PC-9 (cell line): Measurements from ENCODE around the gene TRIM34. TPM values are rescaled to one million over a fixed set of nuclear protein-coding genes. Genes with fewer than 3 reads are reported as not detected.

Source experiments
- BruUV-seq: library from RNA; stranded (reverse); fragments of 400-500 nt; replicated peaks from 2 replicates; lab custom pipeline; 2021; lab: Mats Ljungman, UMichigan
- CTCF ChIA-PET: fragments of 300-600 bp; sonication (Branson Sonifier 250); formaldehyde crosslinking; loops from one replicate; lab custom pipeline; 2022; ENCODE audit warnings: antibody characterized with exemption; lab: Charles Lee
- POLR2A ChIA-PET: fragments of 300-600 bp; sonication (Branson Sonifier 250); formaldehyde crosslinking; loops from one replicate; lab custom pipeline; 2022; ENCODE audit warnings: antibody characterized with exemption; ENCODE audit not compliant: unreplicated experiment; lab: Charles Lee
- DNase-seq, 2 experiments: peaks; one replicate each; pipeline versions ENCODE4 v3.0.0 to v3.0.0-alpha.2; 2015 to 2022; ENCODE audit warnings: mixed read lengths in 1 of 2
- H2AFZ ChIP-seq: fragments of 200-600 bp; sonication (generic); 2 replicates; pipeline ENCODE4 v1.8.1; 2017; ENCODE audit warnings: antibody characterized with exemption
- H3F3A ChIP-seq: fragments of 200-600 bp; sonication (generic); 2 replicates; pipeline ENCODE4 v1.8.1; 2017; ENCODE audit warnings: antibody characterized with exemption, mild to moderate bottlenecking, low read depth; ENCODE audit not compliant: insufficient read depth
- H3K27ac ChIP-seq: fragments of 200-600 bp; sonication (generic); 2 replicates; pipeline ENCODE4 v1.6.1; 2016; ENCODE audit warnings: mixed run types
- H3K27me3 ChIP-seq: fragments of 200-600 bp; sonication (generic); 2 replicates; pipeline ENCODE4 v1.6.1; 2016; ENCODE audit warnings: low read depth, mixed run types; ENCODE audit not compliant: insufficient read depth
- H3K36me3 ChIP-seq: fragments of 200-600 bp; sonication (generic); 2 replicates; pipeline ENCODE4 v1.6.1; 2016; ENCODE audit warnings: low read depth, mixed run types
- H3K4me1 ChIP-seq: fragments of 200-600 bp; sonication (generic); replicated peaks from 2 replicates; pipeline ENCODE4 v1.6.1; 2016; ENCODE audit warnings: mixed run types; ENCODE audit not compliant: insufficient read depth
- H3K4me2 ChIP-seq: fragments of 200-600 bp; sonication (generic); 2 replicates; pipeline ENCODE4 v1.6.1; 2017; ENCODE audit warnings: mixed run types
- H3K4me3 ChIP-seq: fragments of 200-600 bp; sonication (generic); 2 replicates; pipeline ENCODE4 v1.6.1; 2016; ENCODE audit warnings: mixed run types
- H3K79me2 ChIP-seq: fragments of 200-600 bp; sonication (generic); 2 replicates; pipeline ENCODE4 v1.6.1; 2017; ENCODE audit warnings: low read depth, mixed run types
- H3K9me2 ChIP-seq: fragments of 200-600 bp; sonication (generic); 2 replicates; pipeline ENCODE4 v1.8.1; 2017; ENCODE audit warnings: mild to moderate bottlenecking; ENCODE audit not compliant: insufficient read depth
- H3K9me3 ChIP-seq: fragments of 200-600 bp; sonication (generic); 2 replicates; pipeline ENCODE4 v1.8.1; 2016; ENCODE audit warnings: low read depth; ENCODE audit not compliant: insufficient read depth
- H4K20me1 ChIP-seq: fragments of 200-600 bp; sonication (generic); 2 replicates; pipeline ENCODE4 v1.8.1; 2017; ENCODE audit not compliant: insufficient read depth
- CTCF ChIP-seq: fragments of 200-600 bp; sonication (generic); conservative IDR thresholded peaks from 2 replicates; pipeline ENCODE4 v1.6.1; 2017; ENCODE audit warnings: mixed run types, antibody characterized with exemption, mild to moderate bottlenecking, moderate library complexity
- EZH2 ChIP-seq: fragments of 200-600 bp; sonication (generic); IDR thresholded peaks from 2 replicates; pipeline ENCODE4 v1.8.0; 2017; ENCODE audit warnings: antibody characterized with exemption, low read depth
- intact Hi-C: fragments of 100-400 bp; cut with micrococcal nuclease; formaldehyde crosslinking; loops from one replicate; pipeline ENCODE4 v1.10.0; 2022; ENCODE audit not compliant: unreplicated experiment
- total RNA-seq: library from RNA; stranded (reverse); gene quantifications from 2 replicates; pipeline ENCODE4 v1.2.3, GENCODE V29; 2021

TRIM34 gene
- total RNA-seq, 1 experiment from 2014 or later, result 7.5 TPM

- H4K20me1 ChIP-seq, result no peaks in the 10 kb centered on the region
- H3K36me3 ChIP-seq, result no peaks in the 10 kb centered on the region
- no peaks in the 10 kb centered on the region for H3K79me2 ChIP-seq
- CTCF ChIA-PET, result interaction anchor here (0.7 kb wide), 1 partner anchor 12 kb away, joined by 5 read pairs; no protein-coding TSS in a partner anchor
- no peak overlapping the region for H3K27ac ChIP-seq
- no peak for TF ChIP-seq CTCF
- no peak for TF ChIP-seq EZH2
- H3K9me3 ChIP-seq, result no peaks in the 10 kb centered on the region
- H3K4me3 ChIP-seq, result no peak overlapping the region
- 0 out of 2 replicates have a peak, but pooled peaks cover under 1% of the 10 kb centered on the region for H3F3A ChIP-seq
- no peak for DNase-seq
- POLR2A ChIA-PET, result no interaction called here
- BruUV-seq, result no TSS peak
- H3K27me3 ChIP-seq, result no peaks in the 10 kb centered on the region
- no peak overlapping the region for H2AFZ ChIP-seq
- no peaks in the 10 kb centered on the region for H3K9me2 ChIP-seq
- H3K4me1 ChIP-seq, result no peaks in the 10 kb centered on the region
- H3K4me2 ChIP-seq, result no peak overlapping the region
- intact Hi-C loops, result no loop called here
Measured at GRCh38 chr11:5591613-5592012, 33.2 kb upstream of the TRIM34 start.

- intact Hi-C loops, result no loop called here
- no peak for DNase-seq
- Histone ChIP-seq H3K36me3 (no peaks in the 10 kb centered on the region), H3K9me3 (no peaks in the 10 kb centered on the region), H3K4me2 (no peak overlapping the region), H3F3A (0 out of 2 replicates have a peak, but pooled peaks cover 6% of the 10 kb centered on the region), H3K27ac (no peak overlapping the region), H3K4me3 (no peak overlapping the region), H3K27me3 (no peaks in the 10 kb centered on the region), H3K79me2 (0 out of 2 replicates have a peak, but pooled peaks cover under 1% of the 10 kb centered on the region), H2AFZ (no peak overlapping the region), H3K9me2 (no peaks in the 10 kb centered on the region), H3K4me1 (peaks cover 5% of the 10 kb centered on the region), H4K20me1 (no peaks in the 10 kb centered on the region)
- CTCF ChIA-PET, result no interaction called here
- POLR2A ChIA-PET, result no interaction called here
- no TSS peak for BruUV-seq
- TF ChIP-seq EZH2 (no peak), CTCF (no peak)
Measured at GRCh38 chr11:5592615-5593014, 32.2 kb upstream of the TRIM34 start.

GRCh38 chr11:5593146-5593545, 31.7 kb upstream of the TRIM34 start:
- Histone ChIP-seq H3K4me2 (no peak overlapping the region), H3K36me3 (no peaks in the 10 kb centered on the region), H3F3A (0 out of 2 replicates have a peak, but pooled peaks cover 6% of the 10 kb centered on the region), H3K9me3 (no peaks in the 10 kb centered on the region), H3K79me2 (0 out of 2 replicates have a peak, but pooled peaks cover 6% of the 10 kb centered on the region), H3K27me3 (no peaks in the 10 kb centered on the region), H2AFZ (no peak overlapping the region), H3K4me3 (no peak overlapping the region), H3K27ac (no peak overlapping the region), H3K4me1 (peaks cover 11% of the 10 kb centered on the region), H3K9me2 (no peaks in the 10 kb centered on the region), H4K20me1 (no peaks in the 10 kb centered on the region)
- intact Hi-C loops, result no loop called here
- no peak for DNase-seq
- POLR2A ChIA-PET, result no interaction called here
- TF ChIP-seq EZH2, result no peak
- TF ChIP-seq CTCF, result no peak
- BruUV-seq, result no TSS peak
- CTCF ChIA-PET, result no interaction called here
